H9 (cell line): ENCODE measurements around the gene IPO9. TPM values are rescaled to one million over a fixed set of nuclear protein-coding genes. Genes with fewer than 3 reads are reported as not detected.

Experiments used
- DNase-seq: peaks from one replicate; pipeline ENCODE4 v3.0.0-alpha.2; 2017
- H2AFZ ChIP-seq: one replicate; pipeline ENCODE4 v1.6.1; 2013; ENCODE audit warnings: mild to moderate bottlenecking, low read length, control low read depth, moderate library complexity
- H2AK5ac ChIP-seq: 2 replicates; pipeline ENCODE4 v1.6.1; 2013; ENCODE audit warnings: low read length, control low read depth, mixed read lengths; ENCODE audit not compliant: insufficient read length
- H2BK120ac ChIP-seq: one replicate; pipeline ENCODE4 v1.6.1; 2013; ENCODE audit warnings: low read depth, mild to moderate bottlenecking, low read length, control low read depth, inconsistent platforms; ENCODE audit not compliant: poor library complexity, severe bottlenecking
- H2BK12ac ChIP-seq: 2 replicates; pipeline ENCODE4 v1.6.1; 2013; ENCODE audit warnings: low read length, control low read depth, mixed read lengths, low read depth; ENCODE audit not compliant: insufficient read length
- H2BK15ac ChIP-seq: 2 replicates; pipeline ENCODE4 v1.6.1; 2013; ENCODE audit warnings: low read depth, low read length, control low read depth
- H2BK20ac ChIP-seq: one replicate; pipeline ENCODE4 v1.6.1; 2013; ENCODE audit warnings: low read depth, mild to moderate bottlenecking, low read length, control low read depth, inconsistent platforms; ENCODE audit not compliant: poor library complexity, severe bottlenecking
- H2BK5ac ChIP-seq: 2 replicates; pipeline ENCODE4 v1.6.1; 2013; ENCODE audit warnings: low read length, control low read depth, mixed read lengths; ENCODE audit not compliant: insufficient read length
- H3K14ac ChIP-seq: 2 replicates; pipeline ENCODE4 v1.6.1; 2013; ENCODE audit warnings: low read length, control low read depth; ENCODE audit not compliant: insufficient read depth
- H3K18ac ChIP-seq: 2 replicates; pipeline ENCODE4 v1.6.1; 2013; ENCODE audit warnings: low read depth, mild to moderate bottlenecking, mixed read lengths, low read length, control low read depth; ENCODE audit not compliant: insufficient read length
- H3K23ac ChIP-seq: 2 replicates; pipeline ENCODE4 v1.6.1; 2013; ENCODE audit warnings: low read length, control low read depth, mixed read lengths, low read depth; ENCODE audit not compliant: insufficient read length
- H3K23me2 ChIP-seq: 2 replicates; pipeline ENCODE4 v1.6.1; 2013; ENCODE audit warnings: low read depth, mild to moderate bottlenecking, mixed read lengths, low read length, control low read depth; ENCODE audit not compliant: insufficient read length, poor library complexity, severe bottlenecking
- H3K27ac ChIP-seq: 2 replicates; pipeline ENCODE4 v1.5.1; 2013; ENCODE audit warnings: low read length, control low read depth, mixed read lengths, low read depth; ENCODE audit not compliant: insufficient read length
- H3K27me3 ChIP-seq: 2 replicates; pipeline ENCODE4 v1.6.1; 2013; ENCODE audit warnings: low read length, control low read depth, inconsistent platforms; ENCODE audit not compliant: insufficient read depth
- H3K4ac ChIP-seq: 2 replicates; pipeline ENCODE4 v1.6.1; 2013; ENCODE audit warnings: low read depth, mild to moderate bottlenecking, control low read depth, inconsistent platforms, low read length, moderate library complexity
- H3K4me1 ChIP-seq: 2 replicates; pipeline ENCODE4 v1.6.1; 2013; ENCODE audit warnings: low read length, control low read depth, inconsistent platforms; ENCODE audit not compliant: insufficient read depth
- H3K4me2 ChIP-seq: 2 replicates; pipeline ENCODE4 v1.6.1; 2013; ENCODE audit warnings: low read length, control low read depth, mixed read lengths; ENCODE audit not compliant: insufficient read length, insufficient read depth
- H3K56ac ChIP-seq: 2 replicates; pipeline ENCODE4 v1.6.1; 2013; ENCODE audit warnings: low read depth, mild to moderate bottlenecking, mixed read lengths, low read length, control low read depth; ENCODE audit not compliant: insufficient read length
- H3K79me1 ChIP-seq: 2 replicates; pipeline ENCODE4 v1.6.1; 2013; ENCODE audit warnings: low read depth, mild to moderate bottlenecking, moderate library complexity, low read length, control low read depth, inconsistent platforms; ENCODE audit not compliant: insufficient read depth, poor library complexity, severe bottlenecking
- H3K79me2 ChIP-seq: 2 replicates; pipeline ENCODE4 v1.6.1; 2013; ENCODE audit warnings: low read length, control low read depth, inconsistent platforms; ENCODE audit not compliant: insufficient read depth
- H3K9ac ChIP-seq: 2 replicates; pipeline ENCODE4 v1.6.1; 2013; ENCODE audit warnings: low read length, control low read depth, mixed read lengths; ENCODE audit not compliant: insufficient read length; ENCODE audit errors: extremely low read depth
- H3K9me3 ChIP-seq: one replicate; pipeline ENCODE4 v1.6.1; 2013; ENCODE audit warnings: low read depth, low read length, inconsistent platforms; ENCODE audit not compliant: control insufficient read depth
- H3T11ph ChIP-seq: one replicate; pipeline ENCODE4 v1.6.1; 2013; ENCODE audit warnings: mild to moderate bottlenecking, low read length, control low read depth, inconsistent platforms
- H4K20me1 ChIP-seq: one replicate; pipeline ENCODE4 v1.6.1; 2013; ENCODE audit not compliant: control insufficient read depth, insufficient read length, insufficient read depth
- H4K5ac ChIP-seq: 2 replicates; pipeline ENCODE4 v1.6.1; 2013; ENCODE audit warnings: low read depth, mild to moderate bottlenecking, mixed read lengths, low read length, control low read depth; ENCODE audit not compliant: insufficient read length
- H4K8ac ChIP-seq: replicated peaks from 2 replicates; pipeline ENCODE4 v1.6.1; 2013; ENCODE audit warnings: low read length, control low read depth, mixed read lengths, low read depth; ENCODE audit not compliant: insufficient read length
- H4K91ac ChIP-seq: 2 replicates; pipeline ENCODE4 v1.6.1; 2013; ENCODE audit warnings: low read depth, mild to moderate bottlenecking, moderate library complexity, mixed read lengths, low read length, control low read depth; ENCODE audit not compliant: insufficient read length
- H3K27ac Mint-ChIP-seq, 3 experiments: 2 replicates in 2 of 3; 3 replicates in 1 of 3; pipeline ENCODE4 v1.8.0; 2020 to 2021; ENCODE audit warnings: mixed read lengths in 3 of 3, mild to moderate bottlenecking in 1 of 3, moderate library complexity in 1 of 3
- H3K27me3 Mint-ChIP-seq: 2 replicates; pipeline ENCODE4 v1.8.0; 2021; ENCODE audit warnings: low read depth, mild to moderate bottlenecking, moderate library complexity, mixed read lengths
- H3K36me3 Mint-ChIP-seq, 3 experiments: 2 replicates in 2 of 3; 3 replicates in 1 of 3; pipeline ENCODE4 v1.8.0; 2020 to 2021; ENCODE audit warnings: low read depth in 3 of 3, mixed read lengths in 3 of 3; ENCODE audit not compliant: insufficient read depth in 1 of 3
- H3K4me1 Mint-ChIP-seq, 2 experiments: 2 replicates each; pipeline ENCODE4 v1.8.0; 2020; ENCODE audit warnings: mixed read lengths in 2 of 2
- H3K4me3 Mint-ChIP-seq, 2 experiments: 2 replicates in 1 of 2; 3 replicates in 1 of 2; pipeline ENCODE4 v1.8.0; 2020 to 2021; ENCODE audit warnings: mild to moderate bottlenecking in 2 of 2, mixed read lengths in 2 of 2, moderate library complexity in 1 of 2
- H3K9me3 Mint-ChIP-seq, 2 experiments: 2 replicates in 1 of 2; 3 replicates in 1 of 2; pipeline ENCODE4 v1.8.0; 2020; ENCODE audit warnings: mild to moderate bottlenecking in 2 of 2, mixed read lengths in 2 of 2, moderate library complexity in 1 of 2
- CTCF ChIP-seq: fragments of 200-600 bp; sonication (generic); conservative IDR thresholded peaks from 3 replicates; pipeline ENCODE4 v1.8.0; 2021; ENCODE audit warnings: antibody characterized with exemption, mild to moderate bottlenecking
- WGBS: extraction: QIAGEN DNeasy Blood & Tissue Kit; methylation state at CpG from one replicate; pipeline ENCODE4 v1.1.7; 2013; ENCODE audit warnings: missing lambda C conversion rate, low lambda C conversion rate, mixed read lengths; ENCODE audit not compliant: insufficient read length; ENCODE audit errors: extremely low coverage; 5-methylcytosine and 5-hydroxymethylcytosine counted together
- total RNA-seq: library from RNA; stranded (reverse); gene quantifications from 2 replicates; pipeline ENCODE4 v1.2.1, GENCODE V29; 2021

Gene IPO9
- total RNA-seq, 1 experiment from 2014 or later, result 104 TPM

DNA sequence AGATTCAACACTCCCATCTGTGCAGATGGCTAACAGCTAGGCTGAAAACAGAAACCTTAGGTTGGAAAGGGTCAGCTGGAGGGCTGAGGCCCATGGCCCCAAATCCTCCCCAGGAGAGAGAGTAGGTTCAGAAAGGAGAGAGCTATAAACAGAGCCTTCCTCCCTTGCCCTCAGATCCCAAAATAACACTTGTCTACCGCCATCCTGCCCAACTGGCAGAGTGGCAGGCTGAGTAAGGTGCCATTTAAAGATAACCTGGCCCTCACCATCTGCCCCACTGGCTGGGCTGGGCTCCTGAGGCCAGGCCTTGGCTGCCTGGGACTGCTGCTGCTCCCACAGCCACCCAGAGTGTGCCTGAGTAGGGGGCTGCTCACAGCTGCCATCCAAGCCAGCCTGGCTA, 55.5 kb downstream of the IPO9 start:
- Mint-ChIP-seq H3K9me3 (no peaks in the 10 kb centered on the region), H3K27ac (no peak overlapping the region), H3K4me1 (peaks cover 34 to 36% of the 10 kb centered on the region in 2 experiments), H3K36me3 (peaks cover 0 to 2% (median 0%) of the 10 kb centered on the region in 3 experiments; a peak in 1 of 7 replicates), H3K4me3 (no peak overlapping the region), H3K27me3 (peaks cover 9% of the 10 kb centered on the region)
- no peak for TF ChIP-seq CTCF
- no peak overlapping the region for H2BK120ac ChIP-seq
- no peak overlapping the region for H2AFZ ChIP-seq
- WGBS, result no CpG with 5 or more reads among the region's 1 CpG
- H3K9ac ChIP-seq, result no peak overlapping the region
- no peak overlapping the region for H4K91ac ChIP-seq
- no peak overlapping the region for H3K18ac ChIP-seq
- no peaks in the 10 kb centered on the region for H4K20me1 ChIP-seq
- no peak overlapping the region for H3T11ph ChIP-seq
- H3K23ac ChIP-seq, result no peak overlapping the region
- no peak overlapping the region for H4K5ac ChIP-seq
- H3K79me2 ChIP-seq, result no peaks in the 10 kb centered on the region
- peaks cover 5% of the 10 kb centered on the region for H3K23me2 ChIP-seq
- H2AK5ac ChIP-seq, result no peak overlapping the region
- H2BK15ac ChIP-seq, result no peak overlapping the region
- no peak overlapping the region for H4K8ac ChIP-seq
- H3K14ac ChIP-seq, result no peak overlapping the region
- H3K79me1 ChIP-seq, result no peaks in the 10 kb centered on the region
- H3K9me3 ChIP-seq, result no peaks in the 10 kb centered on the region
- H3K27me3 ChIP-seq, result no peaks in the 10 kb centered on the region
- no peak overlapping the region for H3K4ac ChIP-seq
- H3K56ac ChIP-seq, result no peak overlapping the region
- DNase-seq, result no peak
- no peak overlapping the region for H2BK5ac ChIP-seq
- H2BK12ac ChIP-seq, result no peak overlapping the region
- no peak overlapping the region for H3K27ac ChIP-seq
- H3K4me1 ChIP-seq, result peaks cover 2% of the 10 kb centered on the region; the same call in 1 of the 2 replicates
- H2BK20ac ChIP-seq, result no peak overlapping the region
- H3K4me2 ChIP-seq, result no peak overlapping the region
